Activated T-cell treated with anti-CD3 and anti-CD28 coated beads, Interleukin-2, amount 50 U/mL, for 48 hours (primary cell): ENCODE measurements around the gene STX1B.

Experiments
- DNase-seq, 2 experiments: peaks; one replicate each; pipeline ENCODE4 v3.0.0-alpha.2; 2020

Gene STX1B

DNA sequence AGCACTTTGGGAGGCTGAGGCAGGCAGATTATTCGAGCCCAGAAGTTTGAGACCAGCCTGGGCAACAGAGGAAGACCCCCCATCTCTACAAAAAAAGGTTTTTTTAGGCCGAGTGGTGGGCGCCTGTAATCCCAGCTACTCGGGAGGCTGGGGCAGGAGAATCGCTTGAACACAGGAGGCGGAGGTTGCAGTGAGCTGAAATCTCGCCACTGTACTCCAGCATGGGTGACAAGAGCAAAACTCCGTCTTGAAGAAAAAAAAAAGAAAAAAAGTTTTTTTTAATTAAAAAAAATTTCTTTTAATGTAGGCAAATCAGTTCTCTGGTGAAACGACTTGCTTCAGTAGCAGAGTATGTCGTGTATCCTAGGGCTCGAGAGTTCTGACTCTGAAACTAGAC is 14.5 kb downstream of the STX1B start:
- DNase-seq: no peak

GRCh38 chr16:30992931-30993816 is 17.3 kb downstream of the STX1B start:
- no peak for DNase-seq

DNA sequence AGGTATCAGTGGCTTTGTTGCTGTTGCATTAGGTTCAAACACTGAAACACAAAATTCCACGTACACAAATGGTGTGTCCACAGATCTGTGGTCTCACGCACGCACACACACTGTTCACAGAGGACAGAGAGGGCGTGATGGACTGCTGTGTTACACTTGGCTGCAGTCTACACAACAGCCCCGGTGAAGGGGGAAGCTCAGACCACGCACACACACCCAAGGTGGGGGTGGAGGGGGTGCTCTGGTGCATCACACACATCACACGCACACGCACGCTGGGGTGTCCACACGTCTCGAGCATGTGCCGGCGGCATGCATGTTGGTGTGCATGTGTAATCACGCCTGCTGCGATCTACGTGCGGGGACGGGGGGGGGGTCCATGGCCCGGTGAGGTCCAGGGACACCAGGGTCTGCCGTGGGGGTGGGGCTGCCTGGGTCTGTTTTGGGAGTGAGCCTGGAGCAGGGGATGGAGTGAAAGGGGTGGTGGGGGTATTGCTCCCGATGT is 18.1 kb downstream of the STX1B start:
- no peak for DNase-seq

DNA sequence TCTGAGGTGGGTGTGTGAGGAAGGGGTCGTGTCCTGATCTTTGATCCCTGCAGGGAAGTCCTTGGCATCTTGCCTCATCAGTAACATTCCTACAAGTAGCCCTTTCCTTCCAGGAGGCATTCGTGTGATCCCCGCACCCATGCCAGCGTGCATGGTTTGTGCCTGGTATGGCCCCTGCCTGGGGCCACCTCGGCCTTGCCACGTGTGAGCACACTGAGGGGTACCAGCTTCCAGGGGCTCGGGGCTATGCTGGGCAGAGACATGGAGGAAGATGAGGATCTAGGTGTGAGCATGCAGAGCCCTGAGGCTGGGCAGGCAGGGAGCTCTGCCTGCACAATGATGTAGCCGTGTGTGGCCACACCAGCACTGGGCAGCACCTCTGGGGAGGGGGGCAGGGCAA is 19.4 kb downstream of the STX1B start:
- DNase-seq: no peak

GRCh38 chr16:30990105-30990504 is 20.3 kb downstream of the STX1B start:
- DNase-seq: no peak

DNA sequence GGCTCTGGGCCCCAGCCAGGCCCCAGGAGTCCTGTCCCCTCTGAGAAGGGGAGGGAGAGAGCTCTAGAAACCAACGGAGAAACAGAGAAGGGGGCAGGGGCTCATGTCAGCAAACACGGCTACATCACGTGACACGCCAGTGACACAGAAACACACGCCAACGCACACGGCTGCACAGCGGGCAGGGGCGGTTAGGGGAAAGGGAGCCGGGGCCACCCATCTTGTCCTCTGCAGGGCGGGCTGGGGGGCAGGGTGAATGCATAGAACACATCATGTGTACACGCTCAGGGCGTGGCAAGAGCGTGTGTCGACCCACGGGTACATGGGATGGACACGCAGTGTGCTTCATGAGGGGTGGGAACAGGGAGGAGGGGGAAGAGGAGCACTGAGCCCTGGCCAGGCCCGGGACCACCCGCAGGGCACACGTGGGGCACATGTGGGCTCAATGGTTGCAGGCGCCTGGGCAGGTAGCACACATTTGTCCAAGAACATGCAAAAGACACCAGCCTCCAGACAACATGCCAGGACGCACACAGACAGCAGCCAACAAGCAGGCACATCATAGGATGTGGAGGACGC is 20.9 kb downstream of the STX1B start:
- DNase-seq: no peak

DNA sequence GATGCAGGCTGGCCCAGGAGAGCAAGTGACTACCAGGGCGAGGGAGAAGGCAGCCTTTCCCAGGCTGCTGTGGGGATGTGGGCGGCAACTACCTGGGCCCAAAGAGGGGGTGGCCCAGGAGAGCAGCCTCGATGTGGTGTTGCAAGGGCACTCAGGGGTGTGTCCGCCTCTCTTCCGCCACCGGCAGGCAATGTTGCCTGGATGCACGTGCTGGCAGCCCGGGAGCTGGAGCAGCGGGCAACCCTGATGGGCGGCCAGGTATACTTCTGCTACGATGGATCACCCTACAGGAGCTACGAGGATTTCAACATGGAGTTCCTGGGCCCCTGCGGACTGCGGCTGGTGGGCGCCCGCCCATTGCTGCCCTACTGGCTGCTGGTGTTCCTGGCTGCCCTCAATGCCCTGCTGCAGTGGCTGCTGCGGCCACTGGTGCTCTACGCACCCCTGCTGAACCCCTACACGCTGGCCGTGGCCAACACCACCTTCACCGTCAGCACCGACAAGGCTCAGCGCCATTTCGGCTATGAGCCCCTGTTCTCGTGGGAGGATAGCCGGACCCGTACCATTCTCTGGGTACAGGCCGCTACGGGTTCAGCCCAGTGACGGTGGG is 22.8 kb downstream of the STX1B start:
- DNase-seq: no peak

DNA sequence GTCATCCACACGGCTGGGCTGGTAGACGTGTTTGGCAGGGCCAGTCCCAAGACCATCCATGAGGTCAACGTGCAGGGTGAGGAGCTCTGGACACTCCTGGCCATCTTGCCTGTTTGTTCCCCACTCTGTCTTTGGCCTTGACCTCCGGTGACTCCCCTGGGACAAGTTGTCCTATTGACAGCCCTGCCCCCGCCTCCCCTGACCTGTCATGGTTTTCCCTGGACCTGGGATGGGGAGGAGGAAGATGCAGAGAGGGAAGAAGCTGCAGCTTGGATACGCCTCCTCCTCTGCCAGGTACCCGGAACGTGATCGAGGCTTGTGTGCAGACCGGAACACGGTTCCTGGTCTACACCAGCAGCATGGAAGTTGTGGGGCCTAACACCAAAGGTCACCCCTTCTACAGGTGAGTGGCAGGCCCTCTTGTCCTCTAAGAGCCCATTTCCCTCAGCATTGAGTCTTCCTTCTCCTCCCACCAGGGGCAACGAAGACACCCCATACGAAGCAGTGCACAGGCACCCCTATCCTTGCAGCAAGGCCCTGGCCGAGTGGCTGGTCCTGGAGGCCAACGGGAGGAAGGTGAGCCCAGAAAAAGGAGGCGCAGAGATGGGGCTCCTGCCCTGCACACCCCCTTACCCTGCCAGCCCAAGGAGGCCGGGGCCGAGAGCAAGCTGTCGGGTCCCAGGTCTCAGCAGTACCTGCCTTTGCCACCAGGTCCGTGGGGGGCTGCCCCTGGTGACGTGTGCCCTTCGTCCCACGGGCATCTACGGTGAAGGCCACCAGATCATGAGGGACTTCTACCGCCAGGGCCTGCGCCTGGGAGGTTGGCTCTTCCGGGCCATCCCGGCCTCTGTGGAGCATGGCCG is 24.1 kb downstream of the STX1B start:
- no peak for DNase-seq

- no peak for DNase-seq
Observed at GRCh38 chr16:30985401-30986128, 24.9 kb downstream of the STX1B start.

GRCh38 chr16:30984669-30985400 is 25.6 kb downstream of the STX1B start, which contains the start of gene HSD3B7:
Gene HSD3B7 (plus strand): TSS chr16:30985207. CDS start chr16:30985659, 452 bp downstream.
- DNase-seq: peak; percentile 90 to 92

DNA sequence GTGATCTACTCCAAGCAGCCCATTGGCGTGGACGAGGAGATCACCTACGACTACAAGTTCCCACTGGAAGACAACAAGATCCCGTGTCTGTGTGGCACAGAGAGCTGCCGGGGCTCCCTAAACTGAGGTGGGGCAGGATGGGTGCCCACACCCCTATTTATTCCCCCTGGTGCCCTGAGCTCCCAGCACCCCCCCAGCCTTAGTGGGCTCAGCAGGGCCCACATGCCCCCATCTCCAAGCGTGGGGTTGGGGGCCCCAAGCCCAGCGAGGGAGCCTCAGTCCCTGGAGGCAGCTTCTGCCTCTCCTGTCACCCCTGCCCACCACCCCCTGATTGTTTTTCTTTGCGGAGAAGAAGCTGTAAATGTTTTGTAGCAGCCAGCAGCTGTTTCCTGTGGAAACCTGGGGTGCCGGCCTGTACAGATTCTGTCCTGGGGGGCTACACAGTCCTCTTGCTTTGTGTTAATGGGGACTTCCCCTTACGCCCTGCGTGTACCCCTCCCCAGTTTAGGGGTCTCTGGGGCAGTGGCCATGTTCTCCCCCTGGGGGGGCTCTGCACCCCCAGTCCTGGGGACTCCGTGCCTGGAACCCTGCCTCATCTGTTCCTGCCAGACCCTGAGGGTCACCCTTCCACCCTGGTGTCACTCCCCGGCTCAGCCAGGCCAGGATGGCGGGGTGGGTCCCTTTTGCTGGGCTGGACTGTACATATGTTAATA is 26.4 kb downstream of the STX1B start:
- DNase-seq: no peak

DNA sequence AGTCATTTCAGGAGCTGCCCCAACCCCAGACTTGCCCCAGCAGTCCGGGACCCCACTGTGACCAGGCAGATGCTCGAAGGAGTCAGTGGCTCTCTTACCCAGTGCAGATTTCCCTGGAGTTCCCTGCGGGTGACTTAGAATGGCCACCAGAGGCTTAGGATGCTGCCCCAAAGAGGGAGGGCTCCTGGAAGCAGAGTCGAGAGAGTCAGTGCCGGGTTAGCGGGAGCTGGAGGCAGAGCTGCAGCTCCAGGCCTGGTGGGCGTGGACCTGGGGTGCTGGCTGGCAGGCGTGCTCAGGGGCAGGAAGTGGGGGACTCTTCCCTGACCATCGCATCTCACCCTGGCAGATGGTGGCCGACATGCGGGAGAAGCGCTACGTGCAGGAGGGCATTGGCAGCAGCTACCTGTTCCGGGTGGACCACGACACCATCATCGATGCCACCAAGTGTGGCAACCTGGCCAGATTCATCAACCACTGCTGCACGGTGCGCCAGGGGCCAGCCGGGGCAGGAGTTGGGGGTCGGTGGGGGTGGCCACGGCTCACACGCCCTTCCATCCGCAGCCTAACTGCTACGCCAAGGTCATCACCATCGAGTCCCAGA is 27.0 kb downstream of the STX1B start:
- no peak for DNase-seq

GRCh38 chr16:30982548-30983288 is 27.7 kb downstream of the STX1B start:
- no peak for DNase-seq

- no peak for DNase-seq
Observed at GRCh38 chr16:30980959-30981358, 29.5 kb downstream of the STX1B start.

DNA sequence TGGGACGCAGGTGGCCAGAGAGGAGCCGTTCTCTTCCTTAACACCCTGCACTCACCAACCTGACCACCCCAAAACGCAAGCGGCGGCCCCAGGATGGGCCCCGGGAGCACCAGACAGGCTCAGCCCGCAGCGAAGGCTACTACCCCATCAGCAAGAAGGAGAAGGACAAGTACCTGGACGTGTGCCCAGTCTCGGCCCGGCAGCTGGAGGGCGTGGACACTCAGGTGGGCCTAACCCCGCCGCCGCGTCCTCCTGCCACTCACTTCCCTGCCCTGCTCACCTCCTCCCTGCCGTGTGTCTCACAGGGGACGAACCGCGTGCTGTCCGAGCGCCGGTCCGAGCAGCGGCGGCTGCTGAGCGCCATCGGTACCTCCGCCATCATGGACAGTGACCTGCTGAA is 30.0 kb downstream of the STX1B start:
- no peak for DNase-seq

DNA sequence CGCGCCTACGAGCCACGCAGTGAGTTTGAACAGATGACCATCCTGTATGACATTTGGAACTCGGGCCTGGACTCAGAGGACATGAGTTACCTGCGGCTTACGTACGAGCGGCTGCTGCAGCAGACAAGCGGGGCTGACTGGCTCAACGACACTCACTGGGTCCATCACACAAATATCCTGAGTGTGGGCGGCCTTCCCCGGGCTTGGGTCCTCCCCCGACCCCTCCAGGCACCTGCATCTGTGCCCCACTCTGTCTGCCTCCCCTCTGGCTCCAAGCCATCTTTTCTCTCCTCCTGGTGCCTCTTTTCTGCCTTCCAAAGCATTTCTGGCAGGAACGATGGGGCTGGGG is 30.4 kb downstream of the STX1B start:
- no peak for DNase-seq

- no peak for DNase-seq
Observed at GRCh38 chr16:30979170-30980022, 31.0 kb downstream of the STX1B start.

- peak; percentile 57 to 60 for DNase-seq
Observed at GRCh38 chr16:30977502-30977901, 32.9 kb downstream of the STX1B start.

DNA sequence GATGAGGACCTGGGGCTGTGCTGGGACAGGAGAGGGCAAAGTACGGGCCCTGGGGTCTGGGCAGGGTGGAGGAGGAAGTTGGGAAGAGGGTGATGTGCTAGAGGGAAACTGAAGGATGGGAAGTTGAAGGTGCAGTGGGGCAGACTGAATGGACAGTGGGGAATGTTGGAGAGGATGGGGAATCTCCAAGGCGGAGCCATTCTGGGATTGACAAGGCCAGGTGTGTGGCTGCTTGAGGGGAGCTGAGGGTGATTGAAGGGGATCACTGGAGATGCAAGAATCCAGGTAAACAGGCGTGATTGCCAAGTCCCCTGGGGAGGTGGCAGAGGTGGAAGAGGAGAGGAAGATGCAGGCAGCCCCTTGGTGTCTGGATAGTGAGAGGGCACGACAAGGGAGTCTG is 34.0 kb downstream of the STX1B start:
- DNase-seq: no peak
